A204.1 (cell line): ENCODE data around the gene SPIRE1.

Experiments
- FAIRE-seq: peaks from 2 replicates; lab custom pipeline; 2012; peaks lifted over from hg19 to GRCh38; lab: Jason Lieb, UNC

The SPIRE1 gene

GRCh38 chr18:12657684-12658425, at the start of gene SPIRE1:
Gene SPIRE1 (minus strand): TSS chr18:12658107. CDS start chr18:12657866, 241 bp downstream.
- FAIRE-seq, result no peak

- FAIRE-seq, result no peak
Measured at GRCh38 chr18:12703664-12704063, 45.8 kb upstream of the SPIRE1 start.

GRCh38 chr18:12703096-12703567, 45.2 kb upstream of the SPIRE1 start:
- FAIRE-seq, result no peak

- FAIRE-seq, result no peak
Measured at GRCh38 chr18:12702221-12703095, 44.6 kb upstream of the SPIRE1 start, which contains the start of the genes CEP76 and PSMG2. Gene CEP76 (minus strand): TSS chr18:12702723. CDS start chr18:12702548, 175 bp downstream. Gene PSMG2 (plus strand): TSS chr18:12703042. CDS start chr18:12703108, 66 bp downstream.

GRCh38 chr18:12701161-12701560, 43.3 kb upstream of the SPIRE1 start:
- no peak for FAIRE-seq

GRCh38 chr18:12699747-12700146, 41.8 kb upstream of the SPIRE1 start:
- FAIRE-seq, result no peak

GRCh38 chr18:12694032-12694431, 36.1 kb upstream of the SPIRE1 start:
- FAIRE-seq, result no peak

GRCh38 chr18:12692206-12692605, 34.3 kb upstream of the SPIRE1 start:
- no peak for FAIRE-seq

GRCh38 chr18:12689256-12689850, 31.4 kb upstream of the SPIRE1 start:
- FAIRE-seq, result no peak

GRCh38 chr18:12686100-12686499, 28.2 kb upstream of the SPIRE1 start:
- peak; percentile 65 for FAIRE-seq

- FAIRE-seq, result no peak
Measured at GRCh38 chr18:12679183-12679786, 21.4 kb upstream of the SPIRE1 start.

GRCh38 chr18:12668041-12668440, 10.1 kb upstream of the SPIRE1 start:
- no peak for FAIRE-seq

- peak; percentile 97 for FAIRE-seq
Measured at GRCh38 chr18:12659904-12660605, 2.1 kb upstream of the SPIRE1 start.

GRCh38 chr18:12658426-12659138, 675 bp upstream of the SPIRE1 start:
- FAIRE-seq, result no peak

- no peak for FAIRE-seq
Measured at GRCh38 chr18:12656938-12657683, 796 bp downstream of the SPIRE1 start.

- no peak for FAIRE-seq
Measured at GRCh38 chr18:12656605-12656937, 1.3 kb downstream of the SPIRE1 start.

- no peak for FAIRE-seq
Measured at GRCh38 chr18:12654971-12655370, 2.9 kb downstream of the SPIRE1 start.

- no peak for FAIRE-seq
Measured at GRCh38 chr18:12652861-12653401, 5.0 kb downstream of the SPIRE1 start.

GRCh38 chr18:12651651-12652050, 6.3 kb downstream of the SPIRE1 start:
- FAIRE-seq, result no peak

- no peak for FAIRE-seq
Measured at GRCh38 chr18:12647773-12648172, 10.1 kb downstream of the SPIRE1 start.
